ENCODE data around the gene NKAIN1.

Gene NKAIN1

DNA sequence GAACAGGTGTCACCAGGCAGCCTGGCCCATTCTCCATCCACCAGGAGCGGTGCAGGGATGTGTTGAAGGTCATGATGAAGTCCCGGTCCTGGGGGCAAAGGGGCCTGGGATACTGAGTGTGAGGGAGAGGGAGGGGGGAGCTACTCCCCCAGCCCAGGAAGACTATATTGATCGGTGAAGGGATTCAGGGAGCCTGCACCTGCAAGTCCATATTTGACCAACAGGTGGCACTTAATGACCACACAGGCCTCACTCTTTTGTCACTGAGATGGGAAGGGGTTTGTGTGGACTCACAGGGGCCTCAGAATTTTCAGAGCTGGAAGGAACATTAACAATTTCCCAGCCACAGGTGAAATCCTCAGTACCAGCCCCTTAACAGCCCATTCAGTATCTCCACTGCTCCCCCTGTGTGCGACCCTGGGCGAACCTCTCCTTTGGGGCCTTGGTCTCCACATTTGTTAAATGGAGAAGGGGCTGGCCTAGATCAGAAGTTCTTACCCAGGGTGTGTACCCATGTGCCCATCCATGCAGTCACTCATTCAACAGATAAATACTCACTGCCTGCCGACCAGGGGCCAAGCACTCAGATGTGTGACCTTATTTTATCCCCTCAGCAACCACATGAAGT, 55.6 kb downstream of the NKAIN1 start:
- Histone ChIP-seq H3K4me1 (ENCODE audit: insufficient read depth, low read length, poor library complexity, severe bottlenecking) (no peaks in the 10 kb centered on the region), H3F3A (ENCODE audit: low read depth) (no peaks in the 10 kb centered on the region), H2AFZ (ENCODE audit: low read length) (no peak overlapping the region), H3K4me3 (ENCODE audit: low read length, poor library complexity, severe bottlenecking) (no peak overlapping the region), H4K20me1 (ENCODE audit: insufficient read depth, low read length, poor library complexity, severe bottlenecking) (no peaks in the 10 kb centered on the region), H3K4me2 (ENCODE audit: low read depth, low read length, poor library complexity, severe bottlenecking) (no peak overlapping the region), H3K9ac (ENCODE audit: low read depth, low read length, poor library complexity, severe bottlenecking) (no peak overlapping the region), H3K9me3 (ENCODE audit: insufficient read depth, low read depth, low read length) (no peaks in the 10 kb centered on the region), H3K36me3 (ENCODE audit: insufficient read depth, low read length) (no peaks in the 10 kb centered on the region), H3K27me3 (ENCODE audit: insufficient read depth, low read length, poor library complexity, severe bottlenecking) (no peaks in the 10 kb centered on the region), H3K9me2 (replicated peaks; ENCODE audit: low read depth, low read length) (no peaks in the 10 kb centered on the region), H3K79me2 (ENCODE audit: insufficient read depth, low read length) (no peaks in the 10 kb centered on the region)
- no peak for TF ChIP-seq EZH2phosphoT487 (IDR thresholded peaks at IDR 0.05; ENCODE audit: borderline replicate concordance)
- TF ChIP-seq, protein P1, sequence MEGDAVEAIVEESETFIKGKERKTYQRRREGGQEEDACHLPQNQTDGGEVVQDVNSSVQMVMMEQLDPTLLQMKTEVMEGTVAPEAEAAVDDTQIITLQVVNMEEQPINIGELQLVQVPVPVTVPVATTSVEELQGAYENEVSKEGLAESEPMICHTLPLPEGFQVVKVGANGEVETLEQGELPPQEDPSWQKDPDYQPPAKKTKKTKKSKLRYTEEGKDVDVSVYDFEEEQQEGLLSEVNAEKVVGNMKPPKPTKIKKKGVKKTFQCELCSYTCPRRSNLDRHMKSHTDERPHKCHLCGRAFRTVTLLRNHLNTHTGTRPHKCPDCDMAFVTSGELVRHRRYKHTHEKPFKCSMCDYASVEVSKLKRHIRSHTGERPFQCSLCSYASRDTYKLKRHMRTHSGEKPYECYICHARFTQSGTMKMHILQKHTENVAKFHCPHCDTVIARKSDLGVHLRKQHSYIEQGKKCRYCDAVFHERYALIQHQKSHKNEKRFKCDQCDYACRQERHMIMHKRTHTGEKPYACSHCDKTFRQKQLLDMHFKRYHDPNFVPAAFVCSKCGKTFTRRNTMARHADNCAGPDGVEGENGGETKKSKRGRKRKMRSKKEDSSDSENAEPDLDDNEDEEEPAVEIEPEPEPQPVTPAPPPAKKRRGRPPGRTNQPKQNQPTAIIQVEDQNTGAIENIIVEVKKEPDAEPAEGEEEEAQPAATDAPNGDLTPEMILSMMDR (conservative IDR thresholded peaks at IDR 0.05; ENCODE audit: low read length) = peak; percentile 88

GRCh38 chr1:31183126-31183525, 56.6 kb downstream of the NKAIN1 start:
- Histone ChIP-seq H3K9me3 (ENCODE audit: insufficient read depth, low read depth, low read length) (no peaks in the 10 kb centered on the region), H4K20me1 (ENCODE audit: insufficient read depth, low read length, poor library complexity, severe bottlenecking) (no peaks in the 10 kb centered on the region), H3K27me3 (ENCODE audit: insufficient read depth, low read length, poor library complexity, severe bottlenecking) (no peaks in the 10 kb centered on the region), H3K4me3 (ENCODE audit: low read length, poor library complexity, severe bottlenecking) (no peak overlapping the region), H3K79me2 (ENCODE audit: insufficient read depth, low read length) (no peaks in the 10 kb centered on the region), H3K36me3 (ENCODE audit: insufficient read depth, low read length) (no peaks in the 10 kb centered on the region), H3K4me1 (ENCODE audit: insufficient read depth, low read length, poor library complexity, severe bottlenecking) (no peaks in the 10 kb centered on the region), H3K9ac (ENCODE audit: low read depth, low read length, poor library complexity, severe bottlenecking) (no peak overlapping the region), H3K9me2 (replicated peaks; ENCODE audit: low read depth, low read length) (no peaks in the 10 kb centered on the region), H2AFZ (ENCODE audit: low read length) (no peak overlapping the region), H3K4me2 (ENCODE audit: low read depth, low read length, poor library complexity, severe bottlenecking) (no peak overlapping the region), H3F3A (ENCODE audit: low read depth) (no peaks in the 10 kb centered on the region)
- TF ChIP-seq EZH2phosphoT487 (IDR thresholded peaks at IDR 0.05; ENCODE audit: borderline replicate concordance) = no peak
- TF ChIP-seq, protein P1 (conservative IDR thresholded peaks at IDR 0.05; ENCODE audit: low read length) = no peak

DNA sequence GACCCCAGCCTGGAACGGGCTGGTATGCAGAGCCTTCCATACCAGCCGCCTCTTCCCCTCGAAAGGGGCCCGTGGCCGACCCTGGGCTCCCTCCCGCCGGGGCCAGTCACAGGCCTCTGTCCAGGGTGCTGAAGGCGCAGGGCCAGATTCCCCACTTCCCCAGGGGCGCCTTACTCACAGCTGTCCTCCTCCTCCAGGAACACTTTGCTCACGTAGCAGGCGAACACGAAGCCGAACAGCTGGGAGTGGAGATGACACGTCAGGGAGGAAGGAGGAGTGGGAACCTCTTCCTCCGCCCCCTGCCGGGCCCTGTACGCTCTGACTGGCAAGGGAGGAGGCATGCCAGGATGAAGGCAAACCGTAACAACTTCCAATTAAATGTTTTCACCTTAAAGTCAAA, 57.3 kb downstream of the NKAIN1 start:
- H3K79me2 ChIP-seq (ENCODE audit: insufficient read depth, low read length) = no peaks in the 10 kb centered on the region
- no peak overlapping the region for H3K9ac ChIP-seq (ENCODE audit: low read depth, low read length, poor library complexity, severe bottlenecking)
- H3K27me3 ChIP-seq (ENCODE audit: insufficient read depth, low read length, poor library complexity, severe bottlenecking) = no peaks in the 10 kb centered on the region
- no peak overlapping the region for H2AFZ ChIP-seq (ENCODE audit: low read length)
- H3K9me3 ChIP-seq (ENCODE audit: insufficient read depth, low read depth, low read length) = no peaks in the 10 kb centered on the region
- peak overlapping the region; percentile 57 for H3K4me3 ChIP-seq (ENCODE audit: low read length, poor library complexity, severe bottlenecking)
- no peaks in the 10 kb centered on the region for H3F3A ChIP-seq (ENCODE audit: low read depth)
- no peaks in the 10 kb centered on the region for H4K20me1 ChIP-seq (ENCODE audit: insufficient read depth, low read length, poor library complexity, severe bottlenecking)
- H3K9me2 ChIP-seq (replicated peaks; ENCODE audit: low read depth, low read length) = no peaks in the 10 kb centered on the region
- TF ChIP-seq EZH2phosphoT487 (IDR thresholded peaks at IDR 0.05; ENCODE audit: borderline replicate concordance) = no peak
- TF ChIP-seq, protein P1 (conservative IDR thresholded peaks at IDR 0.05; ENCODE audit: low read length) = peak; percentile 11; the same call in 1 of the 2 replicates
- H3K4me1 ChIP-seq (ENCODE audit: insufficient read depth, low read length, poor library complexity, severe bottlenecking) = no peaks in the 10 kb centered on the region
- peak overlapping the region; percentile 80 for H3K4me2 ChIP-seq (ENCODE audit: low read depth, low read length, poor library complexity, severe bottlenecking)
- no peaks in the 10 kb centered on the region for H3K36me3 ChIP-seq (ENCODE audit: insufficient read depth, low read length)
